ENCODE measurements around the gene CCDC61.

The CCDC61 gene

GRCh38 chr19:45973553-45974338 lies 21.5 kb upstream of the CCDC61 start, which contains the start of gene NOVA2:
TSS of gene NOVA2 (minus strand) at chr19:45973865. CDS start at chr19:45973351, 514 bp downstream.
- peak; percentile 58 for DNase-seq

GRCh38 chr19:45975306-45976070 lies 19.8 kb upstream of the CCDC61 start:
- DNase-seq, result no peak

DNA sequence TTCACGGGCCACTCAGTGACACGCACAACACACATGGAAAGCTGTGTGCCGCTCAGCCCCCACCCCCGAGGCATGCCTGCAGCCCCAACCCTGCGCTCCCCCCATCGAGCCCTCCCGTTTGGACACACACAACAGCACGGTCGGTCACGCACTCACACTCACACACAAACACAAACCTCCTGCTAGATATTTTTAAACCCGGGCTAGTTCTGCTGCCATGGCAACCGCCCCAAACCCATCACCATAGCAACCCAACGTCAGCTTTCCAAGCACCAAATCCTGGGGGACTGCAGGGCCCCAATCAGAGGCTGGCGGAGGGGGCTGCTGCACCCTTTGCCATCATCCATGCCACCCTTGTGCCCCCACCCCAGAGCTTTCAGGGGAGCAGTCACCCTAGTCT lies 19.1 kb upstream of the CCDC61 start:
- DNase-seq, result no peak

- no peak for DNase-seq
Measured at GRCh38 chr19:45978156-45978555, 17.1 kb upstream of the CCDC61 start.

DNA sequence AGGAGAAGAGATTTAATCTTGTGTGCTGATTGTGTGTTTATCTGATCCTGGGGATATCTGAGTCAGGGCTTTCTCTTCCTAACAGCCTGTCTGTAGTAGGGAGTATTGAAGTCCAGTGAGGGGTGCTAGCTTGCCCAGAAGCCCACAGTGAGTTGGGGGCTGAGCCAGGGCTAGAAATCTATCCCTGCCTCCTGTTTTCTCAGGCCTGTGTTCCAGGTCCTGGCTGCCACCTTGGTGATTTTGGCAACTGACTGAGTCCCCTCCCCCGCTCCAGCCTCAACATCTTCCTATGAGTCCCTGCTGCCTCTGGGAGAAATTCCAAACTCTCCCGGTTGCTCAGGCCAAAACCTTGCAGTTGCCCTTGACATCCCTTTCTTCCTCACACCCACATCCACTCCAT lies 13.9 kb upstream of the CCDC61 start:
- DNase-seq, result no peak

- DNase-seq, result no peak
Measured at GRCh38 chr19:45985321-45985720, 9.9 kb upstream of the CCDC61 start.

DNA sequence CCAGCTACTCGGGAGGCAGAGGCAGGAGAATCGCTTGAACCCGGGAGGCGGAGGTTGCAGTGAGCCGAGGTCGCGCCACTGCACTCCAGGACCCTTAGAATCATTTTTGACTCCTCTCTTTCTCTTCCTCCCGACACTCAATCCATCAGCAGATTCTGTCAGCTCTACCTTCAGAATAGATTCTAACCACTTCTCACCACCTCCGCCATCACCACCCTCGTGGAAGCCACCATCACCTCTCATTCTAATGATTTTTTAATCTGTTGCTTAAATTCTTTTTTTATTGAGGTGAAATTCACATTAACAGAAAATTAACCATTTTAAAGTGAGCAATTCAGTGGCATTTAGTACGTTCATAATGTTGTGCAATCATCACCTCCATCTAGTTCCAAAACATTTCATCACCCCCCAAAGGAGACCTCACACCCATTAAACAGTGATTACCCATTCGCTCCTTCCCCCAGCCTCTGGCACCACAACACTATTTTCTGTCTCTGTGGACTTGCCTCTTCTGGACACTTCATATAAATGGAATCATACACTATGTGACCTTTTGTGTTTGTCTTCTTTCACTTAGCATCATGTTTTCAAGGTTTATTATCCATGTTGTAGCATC lies 5.0 kb upstream of the CCDC61 start:
- no peak for DNase-seq

GRCh38 chr19:45994456-45994997 lies 740 bp upstream of the CCDC61 start:
- DNase-seq, result no peak

- no peak for DNase-seq
Measured at GRCh38 chr19:45995715-45996385, 583 bp downstream of the CCDC61 start.

DNA sequence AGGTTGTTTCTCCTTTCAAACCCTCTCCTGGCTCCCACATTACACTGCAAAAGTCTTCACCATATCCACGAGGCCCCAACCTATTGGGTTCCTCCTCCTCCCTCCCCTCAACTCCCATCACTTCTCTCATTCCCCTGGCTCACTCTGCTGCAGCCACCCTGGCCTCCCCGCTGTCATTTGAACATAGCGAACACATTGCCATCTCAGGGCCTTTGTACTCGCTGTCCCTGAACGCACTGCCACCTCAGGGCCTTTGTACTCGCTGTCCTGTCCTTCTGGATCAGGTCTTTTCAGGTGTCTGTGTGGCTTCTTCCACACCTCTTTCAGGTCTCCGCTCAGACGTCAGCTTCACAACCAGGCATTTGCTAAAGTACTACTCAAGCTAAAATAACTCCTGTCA lies 1.7 kb downstream of the CCDC61 start:
- no peak for DNase-seq

- DNase-seq, result no peak
Measured at GRCh38 chr19:45998834-45999233, 3.6 kb downstream of the CCDC61 start.

DNA sequence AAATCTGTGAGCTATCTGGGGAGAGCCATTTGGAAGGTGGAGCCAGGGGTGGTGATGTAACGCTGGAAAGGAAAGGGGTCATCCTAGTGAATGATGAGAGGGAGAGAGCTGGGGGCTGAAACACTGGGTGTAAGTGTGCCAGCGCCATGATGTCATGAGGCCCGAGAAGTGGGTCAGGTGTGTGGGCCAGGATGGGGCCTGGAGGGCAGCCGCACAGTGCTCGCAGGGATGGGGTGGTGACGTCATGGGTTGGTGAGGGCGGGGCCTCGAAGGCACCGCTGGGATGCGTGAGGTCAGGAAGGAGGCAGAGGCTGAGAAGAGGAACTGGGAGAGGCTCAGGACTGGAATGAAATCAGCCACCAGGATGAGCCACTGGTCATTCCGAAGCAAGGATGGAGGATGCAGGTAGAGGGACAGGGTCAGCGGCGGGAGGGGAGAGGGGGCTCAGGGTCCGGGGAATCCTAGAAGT lies 4.4 kb downstream of the CCDC61 start:
- peak; percentile 46 for DNase-seq

GRCh38 chr19:46000491-46001246 lies 5.4 kb downstream of the CCDC61 start:
- peak; percentile 65 for DNase-seq

- no peak for DNase-seq
Measured at GRCh38 chr19:46002678-46003275, 7.5 kb downstream of the CCDC61 start.

- no peak for DNase-seq
Measured at GRCh38 chr19:46006411-46006810, 11.1 kb downstream of the CCDC61 start.

GRCh38 chr19:46009530-46010510 lies 14.6 kb downstream of the CCDC61 start:
- peak; percentile 62 for DNase-seq

DNA sequence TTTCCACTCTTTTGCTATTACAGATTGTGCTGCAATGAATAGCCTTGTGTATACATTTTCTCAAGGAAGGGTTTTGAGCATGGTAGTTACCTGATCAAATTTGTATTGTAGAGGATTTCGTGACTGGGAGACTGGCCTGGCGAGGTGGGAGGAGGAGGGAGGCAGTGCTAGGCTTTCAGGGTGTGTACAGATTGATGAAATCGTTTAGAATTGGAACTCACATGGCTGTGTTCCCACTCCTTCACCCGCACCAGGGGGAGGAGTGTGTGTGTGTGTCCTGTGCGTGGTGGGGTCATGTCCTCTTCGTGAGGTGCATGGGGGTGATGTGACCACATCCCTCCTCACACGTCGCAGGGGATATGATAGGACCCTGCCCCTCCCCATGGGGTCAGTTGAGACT lies 19.3 kb downstream of the CCDC61 start:
- no peak for DNase-seq

GRCh38 chr19:46014941-46015686 lies 19.8 kb downstream of the CCDC61 start:
- DNase-seq, result peak; percentile 84

GRCh38 chr19:46015687-46016425 lies 20.6 kb downstream of the CCDC61 start:
- DNase-seq, result peak; percentile 36

Data from NCI-H1105 treated with DMSO at 0.1 percent for 48 hours (cell line).